Measurements from ENCODE around the gene SMIM45.

The SMIM45 gene

DNA sequence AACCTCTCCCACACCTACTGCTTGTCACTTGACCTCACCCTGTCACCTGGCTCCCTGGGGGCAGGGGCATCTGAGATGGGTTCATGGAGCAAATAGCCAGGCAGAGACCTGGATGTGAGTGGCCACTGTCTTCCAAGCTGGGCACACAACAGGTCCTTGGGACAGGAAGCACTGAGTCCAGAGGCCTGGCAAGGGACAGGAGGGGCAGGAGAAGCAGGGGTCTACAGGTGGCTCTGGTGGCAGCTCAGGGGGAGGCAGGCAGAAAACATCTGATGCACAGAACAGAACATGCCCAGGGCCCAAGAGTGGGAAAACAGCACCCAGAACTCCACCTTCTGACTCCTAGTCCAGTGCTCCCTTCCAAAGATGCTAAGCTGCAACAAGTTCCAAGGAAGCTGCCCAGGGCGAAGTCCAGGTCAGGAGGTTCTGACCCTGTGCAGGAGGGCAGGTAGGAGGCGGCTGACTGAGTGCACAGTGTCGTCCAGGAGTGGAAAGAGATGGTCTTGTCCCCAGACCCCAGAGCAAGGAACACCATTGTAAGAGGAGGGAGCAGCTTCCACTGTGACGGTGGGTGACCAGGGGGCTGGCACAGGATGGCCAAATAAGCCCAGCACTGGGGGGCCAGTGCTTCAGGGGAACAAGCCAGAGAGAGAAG is 28.9 kb upstream of the SMIM45 start:
- Histone ChIP-seq H3K18ac (ENCODE audit: insufficient read length, low read depth, low read length) (no peak overlapping the region), H3K27ac (ENCODE audit: insufficient read length, low read depth, low read length) (no peak overlapping the region), H3K14ac (ENCODE audit: insufficient read depth, low read length) (no peak overlapping the region), H2BK5ac (ENCODE audit: insufficient read length, low read length) (no peak overlapping the region), H3K23ac (ENCODE audit: insufficient read length, low read depth, low read length) (no peak overlapping the region), H2BK120ac (ENCODE audit: low read depth, low read length, poor library complexity, severe bottlenecking) (no peak overlapping the region), H3K23me2 (ENCODE audit: insufficient read length, low read depth, low read length, poor library complexity, severe bottlenecking) (peaks cover 10% of the 10 kb centered on the region), H3K4me2 (ENCODE audit: insufficient read depth, insufficient read length, low read length) (no peak overlapping the region), H3K27me3 (ENCODE audit: insufficient read depth, low read length) (peaks cover 13% of the 10 kb centered on the region), H3K9ac (ENCODE audit: extremely low read depth, insufficient read length, low read length) (no peak overlapping the region), H4K8ac (replicated peaks; ENCODE audit: insufficient read length, low read depth, low read length) (no peak overlapping the region), H2BK15ac (ENCODE audit: low read depth, low read length) (no peak overlapping the region), H3K9me3 (ENCODE audit: control insufficient read depth, low read depth, low read length) (no peaks in the 10 kb centered on the region), H2BK12ac (ENCODE audit: insufficient read length, low read depth, low read length) (no peak overlapping the region), H3K4me1 (ENCODE audit: insufficient read depth, low read length) (peaks cover 3% of the 10 kb centered on the region; the same call in 1 of the 2 replicates), H3K56ac (ENCODE audit: insufficient read length, low read depth, low read length) (no peak overlapping the region), H4K91ac (ENCODE audit: insufficient read length, low read depth, low read length) (no peak overlapping the region), H3K4ac (ENCODE audit: low read depth, low read length) (no peak overlapping the region), H3K79me2 (ENCODE audit: insufficient read depth, low read length) (no peaks in the 10 kb centered on the region), H3T11ph (ENCODE audit: low read length) (no peak overlapping the region), H3K79me1 (ENCODE audit: insufficient read depth, low read depth, low read length, poor library complexity, severe bottlenecking) (no peaks in the 10 kb centered on the region), H2BK20ac (ENCODE audit: low read depth, low read length, poor library complexity, severe bottlenecking) (no peak overlapping the region), H4K5ac (ENCODE audit: insufficient read length, low read depth, low read length) (no peak overlapping the region), H2AFZ (ENCODE audit: low read length) (no peak overlapping the region), H2AK5ac (ENCODE audit: insufficient read length, low read length) (no peak overlapping the region), H4K20me1 (ENCODE audit: control insufficient read depth, insufficient read depth, insufficient read length) (no peaks in the 10 kb centered on the region)
- H3K27ac Mint-ChIP-seq, result no peak overlapping the region
- H3K9me3 Mint-ChIP-seq, result no peaks in the 10 kb centered on the region
- H3K36me3 Mint-ChIP-seq (ENCODE audit: insufficient read depth in 1 of 3, low read depth in 3 of 3), result peaks cover 0 to 4% (median 3%) of the 10 kb centered on the region in 3 experiments; a peak in 4 of 7 replicates
- no peak for DNase-seq
- no peak overlapping the region for H3K4me3 Mint-ChIP-seq
- H3K27me3 Mint-ChIP-seq (ENCODE audit: low read depth), result peaks cover 80% of the 10 kb centered on the region
- TF ChIP-seq, protein P1, sequence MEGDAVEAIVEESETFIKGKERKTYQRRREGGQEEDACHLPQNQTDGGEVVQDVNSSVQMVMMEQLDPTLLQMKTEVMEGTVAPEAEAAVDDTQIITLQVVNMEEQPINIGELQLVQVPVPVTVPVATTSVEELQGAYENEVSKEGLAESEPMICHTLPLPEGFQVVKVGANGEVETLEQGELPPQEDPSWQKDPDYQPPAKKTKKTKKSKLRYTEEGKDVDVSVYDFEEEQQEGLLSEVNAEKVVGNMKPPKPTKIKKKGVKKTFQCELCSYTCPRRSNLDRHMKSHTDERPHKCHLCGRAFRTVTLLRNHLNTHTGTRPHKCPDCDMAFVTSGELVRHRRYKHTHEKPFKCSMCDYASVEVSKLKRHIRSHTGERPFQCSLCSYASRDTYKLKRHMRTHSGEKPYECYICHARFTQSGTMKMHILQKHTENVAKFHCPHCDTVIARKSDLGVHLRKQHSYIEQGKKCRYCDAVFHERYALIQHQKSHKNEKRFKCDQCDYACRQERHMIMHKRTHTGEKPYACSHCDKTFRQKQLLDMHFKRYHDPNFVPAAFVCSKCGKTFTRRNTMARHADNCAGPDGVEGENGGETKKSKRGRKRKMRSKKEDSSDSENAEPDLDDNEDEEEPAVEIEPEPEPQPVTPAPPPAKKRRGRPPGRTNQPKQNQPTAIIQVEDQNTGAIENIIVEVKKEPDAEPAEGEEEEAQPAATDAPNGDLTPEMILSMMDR (conservative IDR thresholded peaks at IDR 0.05), result no peak
- no CpG with 5 or more reads among the region's 4 CpGs for WGBS (ENCODE audit: extremely low coverage, insufficient read length, low lambda C conversion rate)
- H3K4me1 Mint-ChIP-seq, result peaks cover 7 to 14% of the 10 kb centered on the region in 2 experiments
